K562 treated with DMSO at 1 percent for 12 hours (cell line): ENCODE data around the gene TAS2R7. TPM values are rescaled to one million over a fixed set of nuclear protein-coding genes. Genes with fewer than 3 reads are reported as not detected.

Source experiments
- total RNA-seq: library from RNA; unstranded; fragments of 300-600 nt; gene quantifications from 2 replicates; pipeline ENCODE4 v1.2.3, GENCODE V29; 2022; ENCODE audit not compliant: insufficient read depth

Gene TAS2R7, protein sequence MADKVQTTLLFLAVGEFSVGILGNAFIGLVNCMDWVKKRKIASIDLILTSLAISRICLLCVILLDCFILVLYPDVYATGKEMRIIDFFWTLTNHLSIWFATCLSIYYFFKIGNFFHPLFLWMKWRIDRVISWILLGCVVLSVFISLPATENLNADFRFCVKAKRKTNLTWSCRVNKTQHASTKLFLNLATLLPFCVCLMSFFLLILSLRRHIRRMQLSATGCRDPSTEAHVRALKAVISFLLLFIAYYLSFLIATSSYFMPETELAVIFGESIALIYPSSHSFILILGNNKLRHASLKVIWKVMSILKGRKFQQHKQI
- total RNA-seq: not detected in 2 replicates

DNA sequence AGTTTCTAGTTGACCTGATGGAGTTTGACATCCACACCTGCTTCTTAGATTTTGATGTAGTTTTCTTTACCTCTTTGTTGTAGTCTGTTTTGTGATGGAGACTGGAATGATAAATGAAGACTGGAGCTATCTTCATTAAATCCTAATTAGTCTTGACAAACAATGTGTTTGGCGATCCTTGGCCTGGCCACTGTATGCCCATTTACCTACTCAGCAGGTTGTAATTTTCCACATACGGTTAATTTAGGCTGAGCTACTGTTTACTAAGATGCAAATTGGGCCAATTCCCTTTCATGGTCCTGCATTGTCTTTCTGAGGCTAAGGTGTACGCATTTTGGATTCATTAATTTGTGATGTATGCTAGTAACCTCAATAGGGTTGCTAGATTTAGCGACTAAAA lies at the start of gene TAS2R7:
TSS of gene TAS2R7 (minus strand) at position 41 of the 400 bp plus-strand sequence. CDS start 57 bp downstream, outside the sequence.

DNA sequence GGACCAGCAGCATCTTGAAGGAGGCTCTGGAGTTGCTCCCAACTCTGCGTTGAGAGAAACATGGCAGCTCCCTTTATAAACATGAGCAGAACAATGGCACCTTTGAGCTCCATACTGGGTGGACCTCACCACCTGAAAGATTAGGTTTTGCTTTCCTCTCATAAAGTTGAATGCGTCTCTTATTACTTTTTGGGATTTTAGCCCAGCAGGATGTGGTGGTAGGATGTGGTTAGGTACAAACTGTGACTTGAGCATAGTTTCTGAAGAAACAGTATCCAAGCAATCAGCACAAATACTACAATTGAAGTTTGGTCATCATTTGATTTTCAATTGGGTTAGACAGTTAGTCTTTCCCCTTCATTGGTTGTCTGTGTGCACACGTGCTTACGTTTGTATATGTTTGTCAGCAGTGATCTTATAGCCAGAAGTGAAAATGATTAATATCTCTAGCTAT lies 47.0 kb upstream of the TAS2R7 start, which contains the start of gene PRR4:
TSS of gene PRR4 (minus strand) at position 51 of the 454 bp plus-strand sequence. CDS start at position 13, 38 bp downstream.

DNA sequence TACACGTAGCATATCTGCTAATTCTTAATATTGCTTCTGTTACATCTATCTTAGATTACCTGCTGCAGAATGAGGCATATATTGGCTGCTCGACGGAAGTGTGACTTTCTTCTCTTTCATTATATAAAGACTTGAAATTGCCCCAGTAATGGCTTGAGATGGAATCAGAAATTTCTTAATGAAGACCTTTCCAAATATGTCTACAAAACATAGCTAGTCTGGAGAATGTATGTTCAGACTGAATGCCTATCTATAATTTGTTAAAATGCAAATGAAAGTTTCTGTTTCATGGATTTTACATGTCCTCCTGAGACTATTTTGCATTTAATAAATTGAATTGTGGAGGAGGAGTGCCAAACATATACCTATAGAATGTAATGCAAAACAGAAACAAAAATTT lies 23.8 kb upstream of the TAS2R7 start, which contains the start of gene TAS2R10:
TSS of gene TAS2R10 (minus strand) at position 101 of the 400 bp plus-strand sequence. CDS start at position 12, 89 bp downstream.

DNA sequence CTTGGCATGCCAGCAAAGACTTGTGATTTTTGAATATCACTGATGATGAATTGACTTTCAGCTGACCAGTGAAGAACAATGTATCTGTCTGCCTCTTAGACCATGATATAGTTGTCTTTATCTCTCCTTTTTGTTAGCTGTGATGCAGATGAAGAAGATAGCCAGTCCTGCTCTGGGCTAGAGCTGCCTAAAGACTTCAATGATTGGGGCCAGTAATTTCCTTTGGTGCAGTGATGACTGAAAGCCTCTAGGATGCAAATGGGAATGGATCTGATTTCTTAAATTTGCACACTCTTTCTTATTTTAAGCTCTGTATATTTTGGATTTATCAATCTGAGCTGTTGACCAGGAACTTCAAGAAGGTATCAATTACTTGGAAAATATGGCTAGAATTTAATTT lies 7.6 kb upstream of the TAS2R7 start, which contains the start of gene TAS2R9:
TSS of gene TAS2R9 (minus strand) at position 101 of the 400 bp plus-strand sequence. CDS start at position 8, 93 bp downstream.

DNA sequence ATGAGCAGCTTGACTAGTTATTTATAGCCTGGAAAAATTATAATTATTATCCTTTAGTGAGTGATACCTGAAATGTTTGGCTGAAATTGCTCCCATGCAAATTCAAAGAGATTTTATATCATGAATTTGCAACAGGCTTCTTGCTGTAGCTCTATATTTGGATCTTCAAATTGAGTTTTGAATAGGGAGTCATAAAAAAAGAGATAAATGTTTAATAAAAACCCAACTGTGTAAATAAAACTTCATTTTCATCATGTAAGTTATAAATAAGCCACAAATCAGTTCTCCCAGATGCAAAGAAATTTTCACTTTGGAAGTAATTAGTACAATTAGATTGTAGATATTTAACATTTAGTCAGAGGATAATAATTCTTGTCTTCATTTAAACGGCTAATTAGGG lies 4.8 kb upstream of the TAS2R7 start, which contains the start of gene TAS2R8:
TSS of gene TAS2R8 (minus strand) at position 101 of the 400 bp plus-strand sequence. CDS start 306 bp downstream, outside the sequence.

Other genes with a start within 250 kb of the TAS2R7 start
- gene MAGOHB, start 189.0 kb downstream of the TAS2R7 start, total RNA-seq: 6.0 and 9.4 TPM in 2 replicates
- 0.39 TPM in 1 of 2 replicates, not detected in the other for gene STYK1, start 128.6 kb downstream of the TAS2R7 start, total RNA-seq
- gene YBX3, start 79.3 kb downstream of the TAS2R7 start, total RNA-seq: 74.8 and 109 TPM in 2 replicates
- gene TAS2R8, start 4.7 kb upstream of the TAS2R7 start, total RNA-seq: not detected in 2 replicates
- gene TAS2R9, start 7.5 kb upstream of the TAS2R7 start, total RNA-seq: not detected in 2 replicates
- not detected in 2 replicates for gene TAS2R10, start 23.7 kb upstream of the TAS2R7 start, total RNA-seq
- not detected in 2 replicates for gene PRR4, start 46.8 kb upstream of the TAS2R7 start, total RNA-seq
- 4.3 and 5.0 TPM in 2 replicates for gene PRH1, start 81.6 kb upstream of the TAS2R7 start, total RNA-seq
- not detected in 2 replicates for gene TAS2R13, start 106.9 kb upstream of the TAS2R7 start, total RNA-seq
- gene PRH2, start 126.6 kb upstream of the TAS2R7 start, total RNA-seq: not detected in 2 replicates
- gene TAS2R14, start 136.6 kb upstream of the TAS2R7 start, total RNA-seq: 0.92 and 0.94 TPM in 2 replicates
- gene TAS2R50, start 184.3 kb upstream of the TAS2R7 start, total RNA-seq: not detected in 2 replicates
- 0.70 TPM in 1 of 2 replicates, not detected in the other for gene TAS2R20, start 195.7 kb upstream of the TAS2R7 start, total RNA-seq
- not detected in 2 replicates for gene TAS2R19, start 220.0 kb upstream of the TAS2R7 start, total RNA-seq
- not detected in 2 replicates for gene TAS2R31, start 228.8 kb upstream of the TAS2R7 start, total RNA-seq